K562 (cell line): ENCODE results near the gene CEND1. TPM values are rescaled to one million over a fixed set of nuclear protein-coding genes. Genes with fewer than 3 reads are reported as not detected.
A peak's percentile ranks its signal among the peaks of the same experiment; 100 is the strongest.

Source experiments
- ARID2 ChIP-seq: fragments of 450-650 bp; IDR thresholded peaks from 2 replicates; pipeline ENCODE4 v1.6.1; 2017; ENCODE audit warnings: antibody characterized with exemption, mild to moderate bottlenecking
- HNRNPK ChIP-seq: fragments of 200-400 bp; formaldehyde crosslinking; IDR thresholded peaks from one replicate; pipeline ENCODE4 v1.6.1; 2018; ENCODE audit warnings: mild to moderate bottlenecking, low read depth, low read length; ENCODE audit not compliant: poor library complexity, severe bottlenecking
- NR2C2 ChIP-seq, 2 experiments: fragments of 200-800 bp in 1 of 2; sonication (Bioruptor generic) in 1 of 2; sonication (generic) in 1 of 2; formaldehyde crosslinking in 1 of 2; IDR thresholded peaks; 2 replicates each; pipeline versions ENCODE4 v1.6.1 to v1.8.0; 2016 to 2022; ENCODE audit warnings: mild to moderate bottlenecking in 1 of 2, missing compliant biosample characterization in 1 of 2, missing genetic modification characterization in 1 of 2, missing genetic modification reagents in 1 of 2
- RUNX1 ChIP-seq: sonication (generic); IDR thresholded peaks from 2 replicates; pipeline ENCODE4 v1.6.1; 2016; ENCODE audit warnings: antibody characterized with exemption, low read depth
- SAP30 ChIP-seq: fragments of 200-600 bp; sonication (generic); IDR thresholded peaks from 2 replicates; pipeline ENCODE4 v1.6.1; 2012; ENCODE audit warnings: borderline replicate concordance, low read depth, mild to moderate bottlenecking, moderate library complexity, low read length, control low read depth, inconsistent platforms; ENCODE audit not compliant: insufficient read depth, poor library complexity, severe bottlenecking
- SMARCC2 ChIP-seq: fragments of 450-650 bp; IDR thresholded peaks from 2 replicates; pipeline ENCODE4 v1.6.1; 2017; ENCODE audit warnings: antibody characterized with exemption, moderate library complexity, mild to moderate bottlenecking, low read depth
- ZNF75A ChIP-seq: fragments of 450-650 bp; formaldehyde crosslinking; IDR thresholded peaks from 2 replicates; pipeline ENCODE4 v1.4.0; 2020; ENCODE audit warnings: mild to moderate bottlenecking
- polyA plus RNA-seq, 8 experiments: library from polyadenylated mRNA; depleted of rRNA in 4 of 8; stranded (reverse) in 5 of 8; unstranded in 3 of 8; fragments of >200 nt; fragmentation: Nextera tagmentation in 2 of 8; fragmentation: Illumina TruSeq in 1 of 8; extraction: Ambion mirVana in 2 of 8; extraction: Trizol in 1 of 8; gene quantifications; 2 replicates each; pipeline versions ENCODE4 v1.2.1 to v1.2.3, GENCODE V29; 2011 to 2014; ENCODE audit warnings: inconsistent platforms in 1 of 8, missing spikeins in 1 of 8
- total RNA-seq, 7 experiments: library from RNA; depleted of rRNA in 6 of 7; stranded (reverse); fragments of >200 nt in 6 of 7; fragmentation: Illumina TruSeq in 2 of 7; extraction: Trizol in 2 of 7; gene quantifications; 2 replicates each; pipeline versions ENCODE4 v1.2.1 to v1.2.3, GENCODE V29; 2011 to 2021; ENCODE audit warnings: low replicate concordance in 1 of 7
- TF ChIP-seq, protein P1 (sequence below): sonication (generic); formaldehyde crosslinking; IDR thresholded peaks from 2 replicates; pipeline ENCODE4 v1.8.0; 2022; ENCODE audit warnings: missing genetic modification reagents, mild to moderate bottlenecking, moderate library complexity, borderline replicate concordance
- TF ChIP-seq, protein P2 (sequence below): fragments of 250-450 bp; sonication (Bioruptor Pico); IDR thresholded peaks from 2 replicates; pipeline ENCODE4 v1.5.0; 2021; ENCODE audit warnings: mild to moderate bottlenecking, moderate library complexity
- TF ChIP-seq, protein P3 (sequence below): fragments of 450-650 bp; IDR thresholded peaks from 2 replicates; pipeline ENCODE4 v1.6.1; 2017; ENCODE audit warnings: antibody characterized with exemption

CEND1 gene
- total and polyA plus RNA-seq, 9 of the 15 experiments (the other 6 are each of a cell fraction or from before 2014, with no cell fraction given): 0.13 to 0.18 (median 0.16) TPM; not detected in 6

GRCh38 chr11:797296-798092 is 7.6 kb upstream of the CEND1 start (continued):
- TF ChIP-seq, protein P1, sequence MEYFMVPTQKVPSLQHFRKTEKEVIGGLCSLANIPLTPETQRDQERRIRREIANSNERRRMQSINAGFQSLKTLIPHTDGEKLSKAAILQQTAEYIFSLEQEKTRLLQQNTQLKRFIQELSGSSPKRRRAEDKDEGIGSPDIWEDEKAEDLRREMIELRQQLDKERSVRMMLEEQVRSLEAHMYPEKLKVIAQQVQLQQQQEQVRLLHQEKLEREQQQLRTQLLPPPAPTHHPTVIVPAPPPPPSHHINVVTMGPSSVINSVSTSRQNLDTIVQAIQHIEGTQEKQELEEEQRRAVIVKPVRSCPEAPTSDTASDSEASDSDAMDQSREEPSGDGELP (CRISPR knock-in tag): peak; percentile 95
- TF ChIP-seq, protein P2, sequence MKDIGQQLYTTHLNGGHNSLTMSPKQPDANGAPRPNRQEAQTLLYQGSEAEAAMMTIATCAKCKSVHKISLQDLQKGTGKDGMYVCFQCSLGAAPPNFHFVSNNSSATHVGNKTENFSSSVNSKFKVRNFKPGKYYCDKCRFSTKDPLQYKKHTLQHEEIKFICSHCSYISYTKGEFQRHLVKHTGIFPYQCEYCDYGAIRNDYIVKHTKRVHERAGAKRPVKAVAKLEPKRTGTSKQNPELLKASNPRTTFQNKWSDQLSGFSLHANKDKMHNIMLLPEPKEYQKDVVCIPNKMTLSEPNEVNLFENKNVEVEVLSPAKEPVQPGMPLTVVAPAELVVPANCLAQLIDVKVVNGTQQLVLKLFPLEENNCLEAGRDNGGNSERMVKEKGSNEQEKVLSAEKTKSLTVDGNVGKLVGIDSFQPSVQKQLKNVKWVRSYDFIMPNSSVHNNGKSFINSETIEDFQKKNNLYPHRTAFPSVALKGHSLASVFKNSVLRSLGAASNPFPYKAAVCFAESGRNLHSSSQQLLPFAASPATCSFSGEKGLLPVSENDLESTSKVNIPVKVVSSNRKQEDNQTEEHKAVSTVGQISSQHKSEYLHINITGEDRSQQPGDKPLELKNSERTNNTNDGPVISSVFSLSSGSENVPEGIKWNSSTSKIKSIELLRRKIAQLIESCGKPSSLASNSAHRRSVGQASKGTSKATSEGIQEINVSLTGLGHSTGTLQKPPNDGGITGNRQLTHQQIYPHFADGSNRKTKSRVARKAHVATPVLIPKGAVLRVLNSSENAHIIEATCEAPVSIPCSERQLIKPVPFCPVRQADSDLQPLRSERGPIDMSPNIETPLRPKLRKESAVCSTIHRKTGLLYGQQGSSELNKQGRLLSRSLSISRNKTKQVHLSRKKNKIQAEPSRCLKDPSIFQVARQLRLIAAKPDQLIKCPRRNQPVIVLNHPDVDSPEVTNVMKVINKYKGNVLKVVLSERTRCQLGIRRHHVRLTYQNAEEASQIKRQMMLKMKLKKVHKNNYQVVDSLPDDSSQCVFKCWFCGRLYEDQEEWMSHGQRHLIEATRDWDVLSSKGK: no peak
- TF ChIP-seq SAP30: peak; percentile 74
- no peak for TF ChIP-seq ARID2
- TF ChIP-seq, protein P3, sequence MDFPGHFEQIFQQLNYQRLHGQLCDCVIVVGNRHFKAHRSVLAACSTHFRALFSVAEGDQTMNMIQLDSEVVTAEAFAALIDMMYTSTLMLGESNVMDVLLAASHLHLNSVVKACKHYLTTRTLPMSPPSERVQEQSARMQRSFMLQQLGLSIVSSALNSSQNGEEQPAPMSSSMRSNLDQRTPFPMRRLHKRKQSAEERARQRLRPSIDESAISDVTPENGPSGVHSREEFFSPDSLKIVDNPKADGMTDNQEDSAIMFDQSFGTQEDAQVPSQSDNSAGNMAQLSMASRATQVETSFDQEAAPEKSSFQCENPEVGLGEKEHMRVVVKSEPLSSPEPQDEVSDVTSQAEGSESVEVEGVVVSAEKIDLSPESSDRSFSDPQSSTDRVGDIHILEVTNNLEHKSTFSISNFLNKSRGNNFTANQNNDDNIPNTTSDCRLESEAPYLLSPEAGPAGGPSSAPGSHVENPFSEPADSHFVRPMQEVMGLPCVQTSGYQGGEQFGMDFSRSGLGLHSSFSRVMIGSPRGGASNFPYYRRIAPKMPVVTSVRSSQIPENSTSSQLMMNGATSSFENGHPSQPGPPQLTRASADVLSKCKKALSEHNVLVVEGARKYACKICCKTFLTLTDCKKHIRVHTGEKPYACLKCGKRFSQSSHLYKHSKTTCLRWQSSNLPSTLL: no peak
- TF ChIP-seq RUNX1: no peak
- TF ChIP-seq NR2C2 (CRISPR knock-in tag; IDR thresholded peaks at IDR 0.05): no peak
- TF ChIP-seq NR2C2 (tag; IDR thresholded peaks at IDR 0.05): no peak
- no peak for TF ChIP-seq ZNF75A
- no peak for TF ChIP-seq SMARCC2
- TF ChIP-seq HNRNPK: no peak
- TF ChIP-seq, all 486 proteins: peak for 65
